Muscle layer of colon (tissue), 2 donors: ENCODE measurements around the gene KCTD2.

Experiments
- H3K27ac ChIP-seq: one replicate; pipeline ENCODE4 v1.7.0; 2013; ENCODE audit warnings: low read depth, mild to moderate bottlenecking, low read length, moderate library complexity
- H3K27me3 ChIP-seq, 2 donors: one replicate each; pipeline ENCODE4 v1.7.0; 2013; ENCODE audit warnings: low read length in 2 of 2, mild to moderate bottlenecking in 2 of 2; ENCODE audit not compliant: insufficient read depth in 2 of 2, control insufficient read depth in 1 of 2
- H3K36me3 ChIP-seq: one replicate; pipeline ENCODE4 v1.7.0; 2013; ENCODE audit warnings: mild to moderate bottlenecking, low read length; ENCODE audit not compliant: insufficient read depth
- H3K4me1 ChIP-seq: one replicate; pipeline ENCODE4 v1.7.0; 2013; ENCODE audit warnings: mild to moderate bottlenecking, low read length; ENCODE audit not compliant: insufficient read depth
- H3K4me3 ChIP-seq, 2 donors: one replicate each; pipeline ENCODE4 v1.7.0; 2013; ENCODE audit warnings: low read length in 2 of 2, low read depth in 1 of 2, mild to moderate bottlenecking in 1 of 2, moderate library complexity in 1 of 2
- H3K9ac ChIP-seq: one replicate; pipeline ENCODE4 v1.7.0; 2013; ENCODE audit warnings: low read length
- H3K9me3 ChIP-seq: one replicate; pipeline ENCODE4 v1.7.0; 2013; ENCODE audit warnings: mild to moderate bottlenecking, low read length
- donor health status: abdominal sarcoma.
- donor health status: Adenocarcinoma of cecum.

KCTD2 gene

GRCh38 chr17:75060434-75061054 is 13.5 kb downstream of the KCTD2 start:
- Histone ChIP-seq H3K9ac (no peak overlapping the region), H3K4me1 (peaks cover 13% of the 10 kb centered on the region), H3K27me3 (no peaks in the 10 kb centered on the region), H3K27ac (peak overlapping the region; percentile 46), H3K9me3 (no peaks in the 10 kb centered on the region), H3K36me3 (peaks cover 48% of the 10 kb centered on the region), H3K4me3 (no peak overlapping the region)

GRCh38 chr17:75061055-75061438 is 14.0 kb downstream of the KCTD2 start:
- H3K27ac ChIP-seq = no peak overlapping the region
- H3K27me3 ChIP-seq = no peaks in the 10 kb centered on the region
- peaks cover 48% of the 10 kb centered on the region for H3K36me3 ChIP-seq
- H3K9ac ChIP-seq = no peak overlapping the region
- H3K9me3 ChIP-seq = no peaks in the 10 kb centered on the region
- H3K4me3 ChIP-seq = no peak overlapping the region
- peaks cover 13% of the 10 kb centered on the region for H3K4me1 ChIP-seq

- Histone ChIP-seq H3K4me3 (no peak overlapping the region), H3K4me1 (peaks cover 13% of the 10 kb centered on the region), H3K9me3 (no peaks in the 10 kb centered on the region), H3K36me3 (peaks cover 48% of the 10 kb centered on the region), H3K27ac (no peak overlapping the region), H3K9ac (no peak overlapping the region), H3K27me3 (no peaks in the 10 kb centered on the region)
Observed at GRCh38 chr17:75061618-75062017, 14.6 kb downstream of the KCTD2 start.

- H3K36me3 ChIP-seq = peaks cover 48% of the 10 kb centered on the region
- H3K27me3 ChIP-seq = no peaks in the 10 kb centered on the region
- H3K4me1 ChIP-seq = peaks cover 13% of the 10 kb centered on the region
- H3K9me3 ChIP-seq = no peaks in the 10 kb centered on the region
- H3K27ac ChIP-seq = no peak overlapping the region
- no peak overlapping the region for H3K9ac ChIP-seq
- no peak overlapping the region for H3K4me3 ChIP-seq
Observed at GRCh38 chr17:75063201-75063600, 16.2 kb downstream of the KCTD2 start.

- Histone ChIP-seq H3K36me3 (peaks cover 48% of the 10 kb centered on the region), H3K4me3 (no peak overlapping the region), H3K4me1 (peaks cover 13% of the 10 kb centered on the region), H3K27ac (no peak overlapping the region), H3K27me3 (no peaks in the 10 kb centered on the region), H3K9ac (no peak overlapping the region), H3K9me3 (no peaks in the 10 kb centered on the region)
Observed at GRCh38 chr17:75063626-75064025, 16.6 kb downstream of the KCTD2 start.

- peaks cover 13% of the 10 kb centered on the region for H3K4me1 ChIP-seq
- no peak overlapping the region for H3K27ac ChIP-seq
- H3K9ac ChIP-seq = no peak overlapping the region
- H3K4me3 ChIP-seq = no peak overlapping the region
- peaks cover 48% of the 10 kb centered on the region for H3K36me3 ChIP-seq
- H3K9me3 ChIP-seq = no peaks in the 10 kb centered on the region
- no peaks in the 10 kb centered on the region for H3K27me3 ChIP-seq
Observed at GRCh38 chr17:75064040-75064439, 17.0 kb downstream of the KCTD2 start.

- no peak overlapping the region for H3K9ac ChIP-seq
- no peaks in the 10 kb centered on the region for H3K27me3 ChIP-seq
- peaks cover 45% of the 10 kb centered on the region for H3K36me3 ChIP-seq
- H3K27ac ChIP-seq = no peak overlapping the region
- H3K9me3 ChIP-seq = no peaks in the 10 kb centered on the region
- H3K4me1 ChIP-seq = peaks cover 10% of the 10 kb centered on the region
- no peak overlapping the region for H3K4me3 ChIP-seq
Observed at GRCh38 chr17:75064460-75064859, 17.4 kb downstream of the KCTD2 start.

GRCh38 chr17:75064867-75065561 is 18.0 kb downstream of the KCTD2 start:
- H3K27me3 ChIP-seq = no peaks in the 10 kb centered on the region
- H3K9me3 ChIP-seq = no peaks in the 10 kb centered on the region
- H3K36me3 ChIP-seq = peaks cover 42% of the 10 kb centered on the region
- H3K9ac ChIP-seq = no peak overlapping the region
- no peak overlapping the region for H3K27ac ChIP-seq
- peaks cover 4% of the 10 kb centered on the region for H3K4me1 ChIP-seq
- H3K4me3 ChIP-seq = no peak overlapping the region

- no peaks in the 10 kb centered on the region for H3K9me3 ChIP-seq
- no peak overlapping the region for H3K4me3 ChIP-seq
- no peak overlapping the region for H3K27ac ChIP-seq
- no peak overlapping the region for H3K9ac ChIP-seq
- no peaks in the 10 kb centered on the region for H3K4me1 ChIP-seq
- H3K36me3 ChIP-seq = peaks cover 42% of the 10 kb centered on the region
- no peaks in the 10 kb centered on the region for H3K27me3 ChIP-seq
Observed at GRCh38 chr17:75065562-75066151, 18.6 kb downstream of the KCTD2 start.

GRCh38 chr17:75067856-75068255 is 20.8 kb downstream of the KCTD2 start:
- H3K27ac ChIP-seq = no peak overlapping the region
- no peak overlapping the region for H3K9ac ChIP-seq
- no peak overlapping the region for H3K4me3 ChIP-seq
- H3K36me3 ChIP-seq = peaks cover 26% of the 10 kb centered on the region
- no peaks in the 10 kb centered on the region for H3K4me1 ChIP-seq
- no peaks in the 10 kb centered on the region for H3K9me3 ChIP-seq
- no peaks in the 10 kb centered on the region for H3K27me3 ChIP-seq

GRCh38 chr17:75068750-75069149 is 21.7 kb downstream of the KCTD2 start:
- H3K4me3 ChIP-seq = no peak overlapping the region
- no peaks in the 10 kb centered on the region for H3K9me3 ChIP-seq
- no peak overlapping the region for H3K9ac ChIP-seq
- no peak overlapping the region for H3K27ac ChIP-seq
- H3K27me3 ChIP-seq = no peaks in the 10 kb centered on the region
- H3K4me1 ChIP-seq = peaks cover 5% of the 10 kb centered on the region
- H3K36me3 ChIP-seq = peaks cover 17% of the 10 kb centered on the region
